NCI-H524 treated with DMSO at 0.1 percent for 48 hours (cell line): ENCODE results near the gene CELF2.

Source experiments
- DNase-seq: peaks from one replicate; lab custom pipeline; 2025; lab: John Stamatoyannopoulos, UW

Gene CELF2

DNA sequence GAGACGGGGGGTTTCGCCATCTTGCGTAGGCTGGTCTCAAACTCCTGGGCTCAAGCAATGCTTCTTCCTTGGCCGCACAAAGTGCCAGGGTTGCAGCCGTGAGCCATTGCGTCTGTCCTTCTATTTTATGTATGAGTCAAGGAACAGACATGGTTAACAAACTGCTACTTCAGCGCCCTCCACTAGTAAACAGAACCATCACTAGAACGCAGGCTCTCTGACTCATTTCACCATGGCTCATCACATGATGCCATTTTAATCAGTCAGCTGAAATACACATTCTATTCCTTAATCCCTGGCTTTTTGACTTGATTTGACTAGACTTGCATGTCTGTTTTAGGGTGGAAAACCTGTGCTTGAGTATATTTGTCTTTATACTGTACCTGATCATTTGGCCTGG is 41.3 kb downstream of the CELF2 start:
- no peak for DNase-seq

DNA sequence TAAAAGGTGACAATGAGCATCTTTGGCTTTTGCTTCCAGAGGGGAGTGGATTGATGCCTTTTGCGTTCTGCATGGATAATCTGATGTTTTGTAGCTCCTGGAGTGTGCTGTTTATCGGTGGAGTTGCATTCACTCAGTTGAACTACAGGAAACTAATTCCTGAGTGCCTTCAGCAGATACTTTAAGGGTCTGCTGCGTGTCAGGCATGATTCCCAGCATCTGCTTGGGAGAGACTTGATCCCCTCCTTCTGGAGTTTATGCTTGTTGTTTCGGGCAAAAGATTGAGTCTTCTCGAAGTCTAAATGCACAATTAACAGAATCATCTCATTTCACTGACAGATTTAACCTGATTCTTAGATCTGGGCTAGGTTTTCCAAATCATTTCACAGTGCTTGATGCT is 46.2 kb downstream of the CELF2 start:
- DNase-seq, result no peak

DNA sequence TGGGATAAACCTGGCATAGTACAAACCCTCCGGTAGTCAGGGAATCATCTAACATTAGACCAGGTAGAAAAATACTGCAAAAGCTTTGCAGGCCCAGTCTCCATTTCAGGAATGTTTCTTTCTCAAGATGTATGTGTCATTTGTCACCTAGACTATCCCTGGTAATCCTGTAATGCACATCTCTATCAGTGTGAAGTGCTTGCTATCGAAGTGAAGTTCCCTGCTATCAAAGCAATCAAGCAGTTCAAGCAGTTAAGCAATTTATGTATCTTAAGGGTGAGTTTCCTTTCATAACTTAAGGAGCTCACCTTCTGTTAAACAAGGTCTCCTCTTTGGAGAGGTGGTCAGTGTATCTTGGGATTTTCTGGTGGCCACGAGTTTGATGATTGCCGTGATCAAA is 47.2 kb downstream of the CELF2 start:
- no peak for DNase-seq

DNA sequence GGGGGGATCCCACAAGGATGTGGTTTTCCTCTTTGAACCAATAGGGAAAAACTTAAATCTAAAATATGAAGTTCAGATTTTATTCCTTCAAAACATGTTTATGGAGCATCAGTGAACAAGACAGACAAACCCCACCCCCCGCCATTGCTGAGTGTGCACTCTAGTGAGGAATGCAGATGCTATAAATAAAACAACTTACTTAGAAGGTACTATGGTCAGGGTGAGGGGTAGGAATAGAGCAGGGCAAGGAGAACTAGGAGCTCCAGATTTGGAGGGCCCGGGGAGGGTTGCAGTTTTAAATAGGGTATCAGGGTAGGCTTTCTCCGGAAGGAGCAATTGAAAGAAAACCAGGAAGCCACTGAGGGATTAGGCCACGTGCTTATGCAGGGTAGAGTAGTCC is 47.9 kb downstream of the CELF2 start:
- DNase-seq, result no peak

DNA sequence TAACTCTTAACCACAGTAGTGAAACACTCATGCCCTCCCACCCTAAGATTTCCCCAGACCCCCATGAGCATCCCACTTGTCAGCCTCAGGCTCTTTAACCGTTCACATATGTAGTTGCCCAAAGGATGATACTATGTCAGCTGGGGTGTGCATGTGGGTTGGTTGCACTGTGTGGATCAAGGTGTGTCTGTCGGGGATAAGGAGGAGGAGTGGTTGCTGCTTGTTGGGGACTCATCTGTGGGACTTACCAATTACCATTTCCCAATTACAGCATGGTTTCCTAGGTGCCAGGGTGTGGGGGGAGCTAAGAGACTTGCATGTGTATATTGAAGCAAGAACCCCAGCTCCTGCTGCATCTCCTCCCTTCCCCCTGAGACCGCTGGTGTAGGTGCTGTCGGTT is 48.8 kb downstream of the CELF2 start:
- DNase-seq, result no peak

DNA sequence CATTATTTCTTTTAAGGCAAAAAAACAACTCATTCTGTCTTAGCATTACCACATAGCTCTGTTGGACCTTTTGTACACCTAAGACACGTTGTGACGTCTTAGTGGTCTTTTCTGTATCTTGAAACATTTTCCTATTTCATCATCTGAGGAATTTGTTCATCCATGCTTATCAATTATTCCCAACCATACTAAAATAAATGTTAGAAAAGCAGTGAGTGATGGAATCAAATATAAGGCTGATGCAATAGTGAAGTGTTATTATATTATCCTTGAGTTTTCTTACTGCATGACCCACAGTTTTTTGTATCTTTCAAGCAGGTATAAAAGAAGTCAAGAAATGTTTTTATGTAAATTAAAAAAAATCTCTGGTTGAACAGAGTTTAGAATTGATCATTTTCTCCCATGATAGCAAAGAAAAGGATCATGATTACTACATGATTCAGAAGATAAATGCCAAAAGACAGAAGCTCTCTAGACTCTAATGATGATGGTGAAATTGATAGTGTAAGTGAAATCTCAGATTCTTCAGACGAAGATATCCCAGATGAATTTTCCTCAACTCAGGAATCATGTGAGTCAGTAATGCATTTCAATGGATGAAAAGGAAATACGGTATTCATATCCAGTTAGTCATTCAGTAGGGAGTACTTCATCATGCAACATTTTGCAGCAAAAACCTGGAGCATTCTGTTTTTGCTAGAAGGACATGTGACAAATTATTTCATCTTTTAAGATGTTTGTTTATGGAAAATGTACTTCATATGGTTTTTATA is 51.4 kb downstream of the CELF2 start:
- DNase-seq, result no peak

DNA sequence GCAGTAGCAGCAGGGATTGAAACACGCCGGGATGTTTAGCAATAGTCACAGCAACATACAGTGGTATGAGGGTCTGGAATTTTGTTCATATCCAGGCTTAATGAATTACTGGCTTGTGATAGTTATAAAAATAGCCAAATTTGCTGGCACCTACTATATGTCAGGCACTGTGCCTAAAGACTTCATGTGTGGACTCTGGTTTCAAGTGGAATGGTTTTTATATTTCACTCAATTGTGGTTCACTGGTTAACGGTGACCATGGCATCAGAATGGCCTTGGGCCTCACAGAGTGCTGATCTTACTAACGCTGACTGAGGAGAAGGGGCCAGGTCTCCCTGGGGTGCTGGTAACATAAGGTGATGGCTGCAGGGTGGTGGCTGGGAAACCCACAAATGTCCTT is 55.7 kb downstream of the CELF2 start:
- no peak for DNase-seq

DNA sequence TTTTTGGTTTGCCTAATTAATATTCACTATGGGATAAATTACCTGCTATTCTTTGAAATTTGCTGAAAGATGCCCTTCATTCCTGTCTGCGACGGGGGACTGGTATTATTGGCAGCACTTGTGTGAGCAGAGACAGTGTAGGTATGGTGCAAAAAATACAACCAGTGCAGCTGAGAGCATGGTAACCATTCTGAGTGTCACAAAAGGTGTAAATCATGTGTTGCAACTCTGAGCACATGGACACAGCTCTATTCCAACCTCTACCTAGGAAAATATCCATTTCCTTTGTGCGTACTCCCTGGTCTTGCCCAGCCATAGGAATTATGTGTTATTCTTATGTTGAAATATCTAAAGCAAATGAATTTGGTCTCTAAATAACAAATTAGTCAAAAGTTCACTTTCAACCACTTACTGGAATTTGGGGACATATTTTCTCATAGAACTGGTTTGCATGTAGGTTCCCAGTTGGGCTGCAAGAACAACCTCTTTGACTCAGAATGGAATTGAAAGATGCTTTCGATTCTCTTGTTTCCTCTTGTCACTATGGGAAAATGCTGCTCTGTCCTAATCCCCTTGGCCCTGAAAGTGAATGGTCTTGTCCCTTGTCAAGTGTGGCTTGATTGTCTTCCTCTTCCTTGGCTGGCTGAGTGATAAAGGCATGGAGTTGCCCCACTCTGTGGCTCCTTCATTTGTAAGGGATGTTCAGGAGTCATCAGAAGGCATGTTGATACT is 57.0 kb downstream of the CELF2 start:
- DNase-seq, result no peak

DNA sequence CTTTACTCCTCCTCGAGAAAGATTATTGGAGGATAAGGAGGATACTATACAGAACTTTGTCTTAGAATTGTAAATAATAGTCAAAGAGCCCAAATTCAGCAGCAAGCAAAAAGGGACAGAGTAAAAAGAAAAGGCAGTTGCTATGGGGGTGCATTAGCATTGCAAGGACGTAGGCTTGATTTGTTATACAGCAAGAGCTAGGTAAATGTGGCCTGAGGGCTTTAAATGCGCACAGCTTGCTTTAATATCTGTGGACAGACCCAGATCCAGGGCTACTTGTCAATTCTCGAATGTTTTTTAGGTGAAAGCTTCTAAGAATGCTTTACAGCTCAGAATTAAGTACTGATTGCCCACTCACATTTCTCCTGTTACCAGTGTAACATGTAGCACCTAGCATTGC is 58.5 kb downstream of the CELF2 start:
- DNase-seq, result no peak

DNA sequence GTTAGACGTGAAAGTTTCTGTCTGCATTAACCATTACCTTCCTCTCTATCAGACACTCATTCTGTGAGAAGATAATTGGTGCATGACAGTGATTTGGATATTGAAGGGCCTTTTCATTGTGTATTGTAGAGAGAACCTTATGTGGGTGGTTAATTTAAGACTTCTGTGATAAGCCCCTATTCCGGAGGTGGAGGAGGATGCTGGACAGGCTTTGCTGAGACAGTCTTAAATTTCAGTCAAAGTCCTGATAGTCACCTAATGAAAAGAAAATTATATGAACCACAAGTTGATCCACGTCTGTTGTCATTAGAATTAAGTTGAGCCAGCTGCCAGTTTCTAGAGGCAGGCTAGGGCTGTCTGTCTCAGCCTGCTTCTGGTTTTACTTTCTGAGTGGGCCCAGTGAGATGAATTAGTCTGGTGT is 62.9 kb downstream of the CELF2 start:
- DNase-seq, result no peak

DNA sequence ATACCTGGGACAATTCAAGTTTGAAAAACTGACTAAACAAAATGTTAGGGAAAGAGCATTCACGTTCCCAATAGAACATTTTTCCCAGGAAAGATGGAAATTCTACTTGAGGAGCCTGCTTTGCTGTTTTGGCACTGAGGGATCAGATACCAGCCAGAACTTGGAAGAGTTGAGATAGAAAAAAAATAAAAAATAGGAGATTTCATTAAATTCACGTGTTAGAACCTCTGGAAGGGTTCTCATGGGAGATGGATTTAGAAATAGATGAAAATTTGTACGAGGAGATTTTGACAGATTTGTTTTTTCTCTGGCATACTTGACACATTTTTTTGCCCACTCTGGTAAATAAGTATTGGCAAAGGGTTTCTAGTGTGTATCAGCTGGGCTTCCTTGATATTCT is 63.7 kb downstream of the CELF2 start:
- no peak for DNase-seq

DNA sequence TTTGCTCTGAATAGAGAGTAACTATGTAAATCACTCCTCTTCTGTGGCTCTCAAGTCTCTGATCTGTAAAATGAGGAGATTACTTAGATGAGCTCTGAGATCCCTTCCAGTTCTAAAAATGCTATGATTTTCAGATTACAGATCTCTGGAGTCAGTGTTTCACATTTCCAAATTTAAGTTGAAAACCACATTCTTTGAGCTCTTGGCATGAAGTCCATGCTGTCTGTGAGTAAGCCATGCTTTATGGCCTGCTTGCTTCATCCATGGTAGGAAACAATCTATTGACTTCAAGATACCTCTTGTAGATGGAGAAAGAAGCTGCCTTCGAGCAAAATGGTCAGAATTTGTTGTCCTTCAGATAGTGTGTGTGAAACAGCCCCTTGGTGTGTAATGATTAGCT is 64.9 kb downstream of the CELF2 start:
- no peak for DNase-seq

DNA sequence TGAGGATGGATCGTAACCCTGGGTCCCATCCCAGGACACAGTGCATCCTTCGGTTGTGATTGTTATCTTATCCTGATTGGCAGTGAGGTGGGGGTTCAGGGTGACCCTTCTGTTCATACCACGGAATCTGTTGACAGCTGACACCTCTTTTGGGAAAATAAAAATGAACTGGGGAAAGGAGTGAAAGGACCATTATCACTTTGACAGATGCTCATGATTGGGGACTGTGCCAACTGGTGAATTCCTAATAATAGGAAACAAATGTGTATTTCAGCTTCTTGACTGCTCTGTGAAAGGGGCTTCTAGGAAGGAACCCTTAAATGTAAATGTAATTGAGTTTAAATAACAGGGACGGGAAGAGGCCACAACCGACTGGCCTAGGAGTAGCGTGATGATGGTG is 65.4 kb downstream of the CELF2 start:
- DNase-seq, result no peak

DNA sequence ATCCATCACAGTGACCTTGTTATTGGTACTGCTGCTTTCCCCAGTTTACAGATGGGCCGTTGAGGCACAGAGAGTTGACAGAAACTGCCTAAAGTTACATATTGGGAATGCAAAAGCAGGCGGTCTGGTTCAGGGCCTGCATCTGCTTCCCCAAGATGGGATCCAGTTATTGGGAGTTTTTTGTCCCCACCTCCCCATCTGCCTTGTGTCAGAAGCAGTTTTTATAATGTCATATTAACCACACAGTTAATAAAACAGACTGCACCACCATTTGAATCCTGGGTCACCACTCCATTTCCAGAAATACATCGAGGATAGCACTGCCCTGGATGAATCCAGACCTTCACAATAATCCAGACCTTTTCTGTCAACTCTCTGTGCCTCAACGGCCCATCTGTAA is 67.9 kb downstream of the CELF2 start:
- DNase-seq, result no peak

DNA sequence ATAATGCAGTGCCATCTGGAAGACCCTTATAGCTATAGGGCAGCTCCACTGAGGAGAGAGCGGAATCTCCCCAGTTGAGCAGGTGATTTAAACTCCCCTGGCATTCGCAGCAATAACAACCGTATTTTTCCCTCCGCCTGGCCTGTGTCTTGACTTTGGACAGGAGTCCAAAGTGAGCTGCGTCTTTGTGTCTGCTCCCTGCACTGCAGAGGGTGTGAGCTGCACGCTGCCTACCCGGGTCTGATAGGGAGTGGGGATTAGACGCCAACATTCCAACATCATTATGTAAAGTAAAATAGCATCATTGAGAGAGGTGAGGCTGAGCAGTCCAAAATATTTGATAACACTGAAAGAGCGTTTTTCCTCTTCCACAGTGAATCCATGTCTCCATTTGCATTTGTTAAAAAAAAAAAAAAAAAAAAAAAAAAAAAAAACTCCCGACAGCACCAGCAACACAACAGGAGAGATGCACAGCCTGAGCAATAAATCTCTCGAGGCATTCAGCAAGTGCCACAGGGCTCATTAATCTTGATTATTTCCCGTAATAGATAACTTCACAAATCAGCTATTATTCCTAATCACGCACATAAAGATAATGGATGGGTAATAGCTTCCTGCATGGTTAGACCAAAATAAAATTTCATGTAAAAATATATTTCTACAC is 68.6 kb downstream of the CELF2 start:
- no peak for DNase-seq

DNA sequence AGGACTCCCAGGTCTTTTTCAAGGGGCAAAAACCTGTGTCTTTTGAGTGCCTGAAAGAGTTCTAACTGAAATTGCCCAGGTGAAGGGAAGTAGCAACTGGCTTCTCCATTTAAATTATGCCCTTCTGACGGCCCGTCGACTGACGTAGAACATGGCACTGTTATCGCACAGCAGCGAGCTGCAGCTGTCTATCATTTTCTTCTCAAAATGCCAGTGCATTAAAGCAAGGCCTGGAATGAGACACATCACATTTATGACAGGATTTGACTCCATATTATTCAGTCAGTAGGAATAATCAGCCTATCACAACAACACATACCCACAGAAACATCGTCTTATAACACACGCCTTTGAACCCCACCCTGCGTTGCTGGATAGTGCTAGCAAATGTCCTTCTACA is 69.7 kb downstream of the CELF2 start:
- DNase-seq, result no peak

DNA sequence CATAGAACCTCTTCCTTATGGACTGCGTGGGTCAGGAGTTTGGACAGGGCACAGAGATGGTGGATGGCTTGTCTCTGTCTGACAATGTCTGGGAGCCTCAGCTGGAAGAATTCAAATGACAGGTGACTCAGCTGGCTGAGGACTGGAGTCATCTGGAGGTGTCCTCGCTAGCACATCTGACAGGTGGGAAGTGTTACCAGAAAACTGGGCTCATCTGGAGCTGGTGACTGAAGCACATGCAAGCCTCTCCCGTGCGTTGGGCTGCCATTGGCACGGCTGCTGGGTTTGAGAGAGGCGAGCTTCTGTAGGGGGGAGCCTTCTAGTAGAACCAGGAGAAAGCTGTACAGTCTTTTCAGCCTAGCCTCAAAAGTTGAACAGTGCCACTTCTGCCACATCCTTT is 71.0 kb downstream of the CELF2 start:
- no peak for DNase-seq

DNA sequence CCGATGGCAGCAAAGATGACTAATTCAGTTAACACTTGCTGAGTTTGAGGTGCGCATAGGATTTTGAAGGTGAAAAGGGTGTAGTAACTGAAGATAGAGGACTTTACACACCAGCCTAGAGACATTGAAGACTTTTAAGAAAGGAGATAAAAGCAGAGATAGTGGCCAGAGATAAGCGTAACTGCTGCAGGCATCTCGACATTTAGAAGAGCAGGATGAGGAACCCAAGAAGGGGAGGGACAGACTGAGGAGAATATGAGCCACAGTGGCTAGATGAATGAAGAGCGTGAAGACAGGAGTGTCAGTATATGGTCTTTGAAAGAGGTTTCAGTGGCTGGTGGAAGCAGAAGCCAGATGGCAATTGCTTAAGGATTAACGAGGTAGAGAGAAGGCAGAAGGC is 71.6 kb downstream of the CELF2 start:
- no peak for DNase-seq

DNA sequence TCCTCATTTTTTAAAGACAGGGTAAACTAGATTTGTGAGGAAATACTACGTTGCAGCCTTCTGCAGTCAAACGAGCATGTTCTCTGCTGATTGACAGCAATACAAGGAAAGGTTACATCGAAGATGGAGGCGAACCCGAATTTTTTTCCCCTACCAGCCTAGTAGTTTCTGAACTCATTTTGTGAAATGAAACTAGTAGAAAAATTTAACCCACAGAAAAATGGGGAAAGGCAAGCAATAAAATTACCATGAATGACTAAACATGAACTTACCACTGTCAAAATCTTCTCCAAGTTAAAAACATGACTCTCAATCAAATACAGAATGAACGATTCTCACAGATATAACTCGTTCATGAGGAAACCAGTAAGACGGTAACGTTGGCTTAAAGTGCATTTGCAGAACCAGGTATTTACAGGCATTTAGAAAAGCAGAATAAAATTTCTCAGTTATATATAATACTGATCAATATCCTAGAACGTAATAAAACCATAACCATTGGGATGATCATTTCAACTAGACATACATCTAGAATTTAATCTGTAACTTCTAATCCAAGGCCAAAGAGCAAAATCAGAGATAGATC is 73.9 kb downstream of the CELF2 start:
- no peak for DNase-seq

DNA sequence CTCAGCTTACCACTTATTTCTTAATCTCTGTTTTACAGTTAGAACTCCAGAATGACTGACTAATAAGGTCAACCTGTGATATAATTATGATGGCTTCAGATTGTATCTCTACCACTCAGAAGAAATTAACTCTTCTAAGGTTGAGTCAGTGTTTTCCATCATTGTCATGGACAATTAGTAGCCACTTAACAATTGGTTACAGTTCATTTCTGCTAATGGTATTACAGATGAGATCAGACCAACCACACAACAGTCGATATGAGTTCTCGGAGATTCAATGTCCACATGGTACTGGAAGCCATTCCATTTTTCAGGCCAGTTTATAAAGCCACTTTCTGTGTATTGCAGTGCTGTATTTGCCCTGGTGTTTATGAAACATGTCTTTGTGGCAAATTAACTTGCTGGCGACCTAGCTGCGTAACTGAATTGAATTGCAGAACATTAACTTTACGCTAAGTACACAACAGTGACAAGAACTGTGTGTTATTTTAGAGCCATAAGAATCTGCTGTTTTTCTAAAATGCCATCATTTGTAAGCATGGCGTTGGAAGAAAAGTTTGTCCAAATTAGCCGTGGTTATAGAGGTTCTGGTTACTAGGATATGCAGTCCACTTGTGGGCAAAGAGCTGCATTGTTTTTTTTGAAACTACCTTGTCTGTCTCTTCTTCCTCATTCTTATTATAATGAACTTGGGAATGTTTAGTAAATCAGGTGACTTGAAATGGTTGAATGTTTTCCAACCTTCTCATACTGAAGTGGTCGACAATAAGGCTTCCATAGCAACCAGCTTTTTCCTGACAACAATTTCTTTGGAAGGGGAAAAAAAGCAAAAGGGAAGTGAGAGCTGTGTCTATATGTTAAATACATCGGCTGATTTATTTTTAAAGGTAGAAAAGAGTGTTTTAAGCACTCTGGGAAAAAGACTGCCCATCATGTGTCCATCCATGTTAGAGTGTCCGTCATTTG is 76.4 kb downstream of the CELF2 start:
- DNase-seq, result no peak

DNA sequence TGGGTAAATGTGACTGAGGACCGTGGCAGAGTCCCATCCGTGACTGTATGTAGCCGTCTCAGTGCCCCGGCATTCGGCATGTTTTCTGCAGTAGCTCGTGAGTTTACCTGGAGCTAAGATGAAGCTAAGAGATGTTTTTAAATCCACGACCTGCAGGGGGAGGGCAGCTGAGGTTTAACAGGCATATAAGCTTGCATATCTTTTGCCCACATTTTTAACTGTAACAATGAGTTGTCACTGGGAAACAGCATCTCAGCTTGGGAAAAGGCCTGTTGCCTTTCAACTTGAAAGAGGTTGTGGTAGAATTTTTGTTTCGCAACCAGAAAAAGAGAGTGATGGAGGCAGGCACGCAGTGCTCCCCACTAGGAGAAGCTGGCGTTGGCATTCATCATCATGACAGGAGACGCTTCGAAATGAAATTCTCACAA is 77.7 kb downstream of the CELF2 start:
- DNase-seq, result no peak

DNA sequence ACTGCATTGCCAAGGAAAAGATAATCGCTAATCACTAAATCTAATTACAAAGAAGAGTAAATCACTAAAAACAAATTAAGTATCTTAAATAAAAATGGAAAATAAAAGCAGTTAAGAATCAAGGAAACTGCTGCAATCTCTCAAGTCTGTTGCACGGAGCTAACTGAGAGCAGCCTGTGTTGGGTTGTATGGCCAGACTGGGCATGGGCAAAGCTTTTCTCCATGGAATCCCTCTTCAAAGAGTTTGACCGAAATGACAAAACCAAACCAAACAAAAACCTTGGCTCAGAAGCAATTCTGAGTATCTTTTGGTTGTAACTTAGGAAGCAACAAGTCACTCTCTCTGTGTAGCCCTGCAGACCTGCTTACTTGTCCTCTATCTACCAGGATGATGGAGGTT is 78.8 kb downstream of the CELF2 start:
- DNase-seq, result no peak
